RWPE2 (cell line): ENCODE results near the gene GNAS-AS1.

Experiments
- ATAC-seq: fragments of 200-7000 bp; cut with Tn5 transposase; 3 replicates; pipeline ENCODE4 v1.9.1; 2021; ENCODE audit warnings: low read depth
- DNase-seq: peaks from one replicate; pipeline ENCODE4 v3.0.0-alpha.2; 2020; ENCODE audit warnings: low spot score
- H3K27ac ChIP-seq: fragments of 450-650 bp; 2 replicates; pipeline ENCODE4 v1.5.1; 2017; ENCODE audit warnings: mild to moderate bottlenecking; ENCODE audit not compliant: poor library complexity, severe bottlenecking
- H3K27me3 ChIP-seq: fragments of 250-450 bp; sonication (Bioruptor Pico); 2 replicates; pipeline ENCODE4 v1.5.1; 2021; ENCODE audit warnings: mild to moderate bottlenecking, moderate library complexity; ENCODE audit not compliant: insufficient read depth, poor library complexity, severe bottlenecking
- H3K36me3 ChIP-seq: fragments of 250-450 bp; sonication (Bioruptor Pico); 2 replicates; pipeline ENCODE4 v1.5.1; 2020; ENCODE audit warnings: low read depth, mild to moderate bottlenecking, moderate library complexity
- H3K4me1 ChIP-seq: fragments of 250-450 bp; sonication (Bioruptor Pico); 2 replicates; pipeline ENCODE4 v1.5.1; 2021; ENCODE audit warnings: mild to moderate bottlenecking, moderate library complexity; ENCODE audit not compliant: insufficient read depth, poor library complexity, severe bottlenecking
- H3K4me3 ChIP-seq: fragments of 250-450 bp; sonication (Bioruptor Pico); 2 replicates; pipeline ENCODE4 v1.5.1; 2021; ENCODE audit warnings: mild to moderate bottlenecking, moderate library complexity; ENCODE audit not compliant: severe bottlenecking
- H3K9me3 ChIP-seq: fragments of 250-450 bp; sonication (Bioruptor Pico); 2 replicates; pipeline ENCODE4 v1.5.1; 2021; ENCODE audit warnings: mild to moderate bottlenecking, moderate library complexity; ENCODE audit not compliant: severe bottlenecking
- TF ChIP-seq, protein P1 (sequence below): fragments of 450-650 bp; IDR thresholded peaks from one replicate; pipeline ENCODE4 v1.5.1; 2017; ENCODE audit warnings: mild to moderate bottlenecking, moderate library complexity; ENCODE audit not compliant: poor library complexity, severe bottlenecking

The GNAS-AS1 gene

DNA sequence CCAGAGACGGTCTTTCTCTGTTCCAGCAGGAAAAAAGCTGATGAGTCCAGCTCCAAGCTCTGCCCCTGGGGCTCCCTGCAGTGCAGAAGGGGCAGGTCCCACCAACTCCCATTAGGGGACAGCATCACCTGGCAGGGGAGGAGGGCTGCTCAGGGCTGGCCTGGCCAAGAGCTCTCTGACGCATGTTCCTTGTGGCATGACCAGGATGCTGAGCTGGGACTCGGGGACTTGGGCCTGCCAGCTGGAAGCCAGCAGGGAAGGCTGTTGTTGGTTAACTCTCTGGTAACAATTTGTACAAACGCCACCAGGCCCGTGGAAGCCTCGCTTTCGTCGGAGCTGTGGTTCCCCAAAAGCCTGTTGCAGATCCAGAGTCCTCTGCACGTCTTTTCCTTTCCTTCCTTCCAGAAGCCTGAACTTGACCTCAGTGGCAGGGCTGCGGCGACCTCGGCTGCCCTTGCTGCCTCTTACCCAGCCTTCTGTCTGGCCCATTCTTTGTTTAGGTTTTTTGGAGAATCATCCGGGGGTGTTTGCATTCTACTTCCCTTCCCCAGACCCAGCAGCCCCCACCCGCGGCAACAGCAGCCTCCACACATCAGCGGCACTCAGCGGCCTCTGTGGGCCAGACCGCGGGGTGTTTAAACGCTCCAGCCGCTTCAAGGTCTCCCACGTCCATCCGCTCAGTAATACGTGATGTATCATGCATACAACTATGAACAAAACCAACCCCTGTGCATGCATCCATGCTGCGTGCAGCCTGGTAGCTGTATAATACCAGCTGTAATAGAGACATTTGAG is 63.3 kb downstream of the GNAS-AS1 start:
- peak; percentile 75 for DNase-seq
- Histone ChIP-seq H3K4me3 (no peak overlapping the region), H3K9me3 (no peaks in the 10 kb centered on the region), H3K27ac (no peak overlapping the region), H3K4me1 (no peaks in the 10 kb centered on the region), H3K27me3 (peaks cover 59% of the 10 kb centered on the region), H3K36me3 (no peaks in the 10 kb centered on the region)
- TF ChIP-seq, protein P1, sequence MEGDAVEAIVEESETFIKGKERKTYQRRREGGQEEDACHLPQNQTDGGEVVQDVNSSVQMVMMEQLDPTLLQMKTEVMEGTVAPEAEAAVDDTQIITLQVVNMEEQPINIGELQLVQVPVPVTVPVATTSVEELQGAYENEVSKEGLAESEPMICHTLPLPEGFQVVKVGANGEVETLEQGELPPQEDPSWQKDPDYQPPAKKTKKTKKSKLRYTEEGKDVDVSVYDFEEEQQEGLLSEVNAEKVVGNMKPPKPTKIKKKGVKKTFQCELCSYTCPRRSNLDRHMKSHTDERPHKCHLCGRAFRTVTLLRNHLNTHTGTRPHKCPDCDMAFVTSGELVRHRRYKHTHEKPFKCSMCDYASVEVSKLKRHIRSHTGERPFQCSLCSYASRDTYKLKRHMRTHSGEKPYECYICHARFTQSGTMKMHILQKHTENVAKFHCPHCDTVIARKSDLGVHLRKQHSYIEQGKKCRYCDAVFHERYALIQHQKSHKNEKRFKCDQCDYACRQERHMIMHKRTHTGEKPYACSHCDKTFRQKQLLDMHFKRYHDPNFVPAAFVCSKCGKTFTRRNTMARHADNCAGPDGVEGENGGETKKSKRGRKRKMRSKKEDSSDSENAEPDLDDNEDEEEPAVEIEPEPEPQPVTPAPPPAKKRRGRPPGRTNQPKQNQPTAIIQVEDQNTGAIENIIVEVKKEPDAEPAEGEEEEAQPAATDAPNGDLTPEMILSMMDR: no peak
- ATAC-seq: no peak

DNA sequence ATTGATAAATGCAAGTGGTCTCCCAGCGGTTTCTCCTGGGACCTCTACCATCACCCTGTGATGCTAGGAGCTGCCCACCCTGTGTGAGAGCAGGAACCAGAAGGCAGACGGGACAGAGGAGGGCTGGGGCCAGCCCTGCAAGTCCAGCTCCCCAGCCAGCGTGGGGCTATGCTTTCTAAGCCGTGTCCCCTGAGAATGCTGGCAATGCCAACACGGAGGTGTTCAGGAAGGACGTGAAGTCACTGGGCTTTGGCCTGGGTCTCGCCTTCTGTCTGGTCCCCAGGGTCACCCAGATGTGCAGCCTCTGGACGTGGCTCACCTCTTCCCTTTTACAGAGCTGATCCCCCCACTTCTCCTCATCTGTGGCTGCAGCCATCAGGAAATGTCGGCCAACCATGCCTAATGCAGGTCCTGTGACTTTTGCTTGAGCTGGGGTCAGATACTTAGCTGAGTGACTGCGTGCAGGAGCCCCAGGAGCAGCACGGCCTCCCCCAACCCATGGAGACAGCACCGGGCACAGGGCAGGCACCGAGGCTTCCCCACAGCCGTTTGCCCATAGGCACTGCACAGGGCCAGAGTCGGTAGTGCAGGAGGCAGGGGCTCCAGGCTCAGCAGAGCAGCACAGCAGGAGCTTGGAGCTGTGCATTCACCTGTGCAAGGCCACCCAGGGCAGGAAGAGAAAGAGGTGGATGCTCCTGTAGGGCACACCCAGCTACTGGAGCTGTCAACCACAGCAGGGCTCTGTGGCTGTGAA is 66.2 kb downstream of the GNAS-AS1 start:
- TF ChIP-seq, protein P1: no peak
- peak; percentile 23; the same call in 2 of the 3 replicates for ATAC-seq

DNA sequence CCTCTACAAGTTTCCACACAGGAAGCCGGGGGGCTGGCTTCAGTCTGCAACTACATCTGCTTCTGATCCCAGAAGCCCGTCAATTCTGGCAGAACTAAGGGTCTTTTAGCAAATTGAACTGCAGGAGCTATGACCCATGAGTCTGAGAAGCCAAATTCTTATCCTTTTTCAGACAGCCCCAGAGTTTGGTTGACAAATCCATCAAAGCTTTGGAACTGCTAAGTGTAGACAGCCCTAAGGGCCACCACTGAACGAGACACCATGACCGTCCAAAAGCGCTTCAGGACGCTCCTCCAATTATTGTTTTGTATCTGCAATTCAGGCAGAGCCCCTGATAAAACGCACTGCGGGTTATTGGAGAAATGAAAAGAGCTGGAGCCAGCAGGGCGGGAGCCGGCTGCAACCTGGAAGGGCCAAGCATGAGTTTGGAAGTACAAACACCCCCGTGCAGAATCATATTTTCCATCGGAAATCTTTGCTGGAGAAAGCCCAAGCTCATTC is 67.1 kb downstream of the GNAS-AS1 start:
- DNase-seq (no peak), ATAC-seq (no peak)
- Histone ChIP-seq H3K36me3 (no peaks in the 10 kb centered on the region), H3K9me3 (no peaks in the 10 kb centered on the region), H3K27me3 (peaks cover 71% of the 10 kb centered on the region), H3K27ac (no peak overlapping the region), H3K4me1 (no peaks in the 10 kb centered on the region), H3K4me3 (no peak overlapping the region)
- TF ChIP-seq, protein P1: no peak

More for the DNA sequence above, 66.2 kb downstream of the GNAS-AS1 start:
- H3K4me1 ChIP-seq: no peaks in the 10 kb centered on the region
- H3K27ac ChIP-seq: no peak overlapping the region
- no peaks in the 10 kb centered on the region for H3K36me3 ChIP-seq
- H3K9me3 ChIP-seq: no peaks in the 10 kb centered on the region
- DNase-seq: no peak
- H3K27me3 ChIP-seq: peaks cover 66% of the 10 kb centered on the region
- H3K4me3 ChIP-seq: no peak overlapping the region

DNA sequence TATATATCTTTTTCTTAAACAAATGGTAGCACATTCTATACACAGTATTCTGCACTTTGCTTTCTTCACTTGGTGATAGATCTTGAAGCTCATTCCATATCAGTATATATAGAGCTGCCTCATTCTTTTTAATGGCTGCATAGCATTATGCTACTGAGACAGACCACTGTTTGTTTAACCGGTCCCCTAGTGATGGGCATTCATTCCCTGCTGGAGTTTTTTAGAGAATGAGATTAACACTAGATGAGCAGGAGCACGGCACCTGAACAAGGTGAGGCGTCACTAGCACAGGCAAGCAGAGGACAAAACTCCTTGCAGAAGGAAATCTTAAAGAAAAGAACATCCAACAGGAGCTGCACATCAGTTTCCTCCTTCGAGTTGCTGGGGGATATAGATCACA is 69.6 kb downstream of the GNAS-AS1 start:
- Histone ChIP-seq H3K4me1 (no peaks in the 10 kb centered on the region), H3K4me3 (no peak overlapping the region), H3K27ac (no peak overlapping the region), H3K27me3 (peaks cover 79% of the 10 kb centered on the region), H3K9me3 (no peaks in the 10 kb centered on the region), H3K36me3 (no peaks in the 10 kb centered on the region)
- TF ChIP-seq, protein P1: no peak
- no peak for ATAC-seq
- DNase-seq: no peak
